Middle frontal gyrus (tissue), 1 donor: ENCODE data around the gene FBXL20.
"Not testable (repeated sequence)": the region's sequence is repeated elsewhere in the genome, so short reads cannot be mapped to it uniquely, and the experiment has no call there.

ENCODE experiments used
- DNase-seq: peaks from one replicate; pipeline ENCODE4 v3.0.0-alpha.2; 2015; ENCODE audit warnings: low spot score; ENCODE audit errors: extremely low spot score

FBXL20 gene

DNA sequence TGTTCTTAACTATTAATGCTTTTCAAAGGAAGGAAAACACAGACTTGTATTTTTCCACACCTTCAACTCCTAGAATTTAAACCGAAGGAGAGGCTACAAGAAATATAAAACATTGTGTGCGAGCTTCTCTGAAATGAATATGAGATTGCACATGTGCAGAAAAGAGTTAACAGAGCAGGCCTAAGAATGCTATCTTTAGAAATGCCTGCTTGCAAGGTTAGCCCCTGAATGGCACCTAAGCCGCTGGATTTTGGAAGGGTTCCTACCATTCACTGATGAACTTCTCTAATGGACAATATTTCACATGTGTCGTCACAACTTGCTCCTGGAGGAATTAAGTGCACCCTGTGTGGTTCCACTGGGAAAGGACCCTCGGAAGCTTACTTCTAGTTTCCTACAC lies 69.3 kb downstream of the FBXL20 start:
- DNase-seq: no peak

DNA sequence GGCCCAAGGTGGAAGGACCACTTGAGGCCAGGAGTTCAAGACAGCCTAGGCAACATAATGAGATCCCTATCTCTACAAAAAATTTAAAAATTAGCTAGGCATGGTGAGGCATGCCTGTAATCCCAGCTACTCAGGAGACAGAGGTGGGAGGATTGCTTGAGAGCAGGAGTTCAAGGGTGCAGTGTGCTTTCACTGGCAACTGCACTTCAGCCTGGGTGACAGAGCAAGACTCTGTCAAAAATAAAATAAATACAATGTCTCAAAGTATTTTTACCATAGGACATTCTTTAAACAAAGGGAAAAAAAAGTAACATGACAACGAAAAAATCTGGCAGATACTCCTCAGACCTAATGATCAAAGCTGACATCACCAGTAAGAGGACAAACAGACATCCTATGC lies 72.6 kb downstream of the FBXL20 start:
- no peak for DNase-seq

GRCh38 chr17:39327109-39327508 lies 74.3 kb downstream of the FBXL20 start:
- DNase-seq: no peak

DNA sequence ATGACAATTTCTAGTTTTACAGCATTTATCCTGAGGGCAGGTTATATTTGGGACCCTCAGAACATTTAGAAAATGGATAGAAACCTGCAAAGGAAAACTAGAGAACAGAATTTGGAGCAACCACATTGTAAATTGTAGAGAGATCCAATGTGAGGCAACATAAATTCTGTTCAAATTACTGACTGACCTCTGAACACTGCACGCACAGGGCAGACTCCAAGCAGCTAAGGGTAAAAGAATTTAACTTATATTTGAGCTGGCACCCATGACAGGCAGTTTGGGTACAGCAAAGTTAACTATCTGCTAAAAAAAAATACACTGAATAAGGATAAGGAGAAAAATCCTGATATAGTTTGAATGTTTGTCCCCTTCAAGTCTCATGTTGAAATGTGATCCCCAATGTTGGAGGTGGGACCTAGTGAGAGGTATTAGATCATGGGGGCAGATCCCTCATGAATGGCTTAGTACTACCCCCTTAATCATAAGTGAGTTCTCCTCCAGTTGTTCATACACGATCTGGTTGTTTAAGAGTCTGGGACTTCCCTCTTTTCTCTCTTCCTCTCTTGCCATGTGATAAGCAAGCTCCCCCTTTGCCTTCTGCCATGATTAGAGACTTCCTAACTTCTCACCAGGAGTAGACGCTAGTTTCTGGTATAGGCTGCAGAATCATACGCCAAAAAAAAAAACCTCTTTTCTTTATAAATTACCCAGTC lies 75.7 kb downstream of the FBXL20 start:
- DNase-seq: no peak

DNA sequence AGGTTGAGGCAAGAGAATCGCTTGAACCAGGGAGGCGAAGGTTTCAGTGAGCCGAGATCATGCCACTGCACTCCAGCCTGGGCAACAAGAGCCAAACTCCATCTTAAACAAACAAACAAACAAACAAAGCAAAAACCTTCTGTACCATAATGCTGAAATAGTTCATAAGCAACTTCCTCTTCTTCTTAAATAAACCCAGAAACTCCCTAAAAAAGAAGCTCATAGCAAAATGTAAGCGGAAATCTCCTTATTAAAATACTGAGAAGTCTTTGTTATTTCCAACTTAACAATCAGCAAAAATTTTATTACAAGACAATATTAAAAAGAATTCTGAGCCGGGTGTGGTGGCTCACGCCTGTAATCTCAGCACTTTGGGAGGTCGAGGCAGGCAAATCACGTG lies 82.8 kb downstream of the FBXL20 start:
- DNase-seq: no peak

GRCh38 chr17:39306509-39307212 lies 94.8 kb downstream of the FBXL20 start:
- DNase-seq: no peak

- no peak for DNase-seq
These were observed 95.4 kb downstream of the FBXL20 start for GRCh38 chr17:39305978-39306377.

DNA sequence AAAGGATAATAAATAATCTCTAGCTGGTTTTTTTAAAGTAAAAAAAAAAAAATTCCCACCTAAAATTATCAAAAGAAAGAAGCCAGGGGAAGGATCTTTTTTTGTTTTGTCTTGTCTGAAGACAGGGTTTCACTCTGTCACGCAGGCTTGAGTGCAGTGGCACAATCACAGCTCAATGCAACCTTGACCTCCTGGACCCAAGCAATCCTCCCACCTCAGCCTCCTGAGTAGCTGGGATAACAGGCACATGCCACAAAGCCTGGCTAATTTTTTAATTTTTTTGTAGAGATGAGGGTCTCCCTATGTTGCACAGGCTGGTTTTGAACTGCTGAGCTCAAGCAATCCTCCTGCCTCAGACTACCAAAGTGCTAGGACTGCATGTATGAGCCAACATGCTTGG lies 97.2 kb downstream of the FBXL20 start:
- DNase-seq: no peak

GRCh38 chr17:39294060-39294459 lies 107.4 kb downstream of the FBXL20 start:
- DNase-seq: no peak

DNA sequence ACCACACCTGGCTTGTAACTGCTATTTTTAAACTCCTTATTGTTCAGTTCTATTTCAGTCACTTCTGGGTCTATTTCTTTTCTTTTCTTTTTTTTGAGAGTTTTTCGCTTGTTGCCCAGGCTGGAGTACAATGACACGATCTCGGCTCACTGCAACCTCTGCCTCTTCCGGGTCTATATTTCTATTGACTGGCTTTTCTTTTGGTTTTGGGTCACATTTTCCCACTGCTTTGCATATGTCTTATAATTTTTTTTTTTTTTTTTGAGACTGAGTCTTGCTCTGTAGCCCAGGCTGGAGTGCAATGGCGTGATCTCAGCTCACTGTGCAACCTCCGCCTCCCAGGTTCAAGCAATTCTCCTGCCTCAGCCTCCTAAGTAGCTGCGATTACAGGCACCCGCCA lies 108.9 kb downstream of the FBXL20 start:
- not testable (repeated sequence) for DNase-seq

DNA sequence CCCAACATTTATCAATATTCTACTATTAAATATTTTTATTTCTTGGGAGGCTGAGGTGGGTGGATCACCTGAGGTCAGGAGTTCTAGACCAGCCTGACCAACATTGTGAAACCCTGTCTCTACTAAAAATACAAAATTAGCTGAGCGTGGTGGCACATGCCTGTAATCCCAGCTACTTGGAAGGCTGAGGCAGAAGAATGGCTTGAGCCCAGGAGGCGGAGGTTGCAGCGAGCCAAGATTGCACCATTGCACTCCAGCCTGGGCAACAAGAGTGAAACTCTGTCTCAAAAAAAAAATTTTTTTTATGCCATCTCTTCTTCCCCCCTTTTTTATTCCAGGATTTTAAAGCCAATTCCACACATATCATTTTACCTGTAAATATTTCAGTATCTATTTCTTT lies 114.9 kb downstream of the FBXL20 start:
- not testable (repeated sequence) for DNase-seq

DNA sequence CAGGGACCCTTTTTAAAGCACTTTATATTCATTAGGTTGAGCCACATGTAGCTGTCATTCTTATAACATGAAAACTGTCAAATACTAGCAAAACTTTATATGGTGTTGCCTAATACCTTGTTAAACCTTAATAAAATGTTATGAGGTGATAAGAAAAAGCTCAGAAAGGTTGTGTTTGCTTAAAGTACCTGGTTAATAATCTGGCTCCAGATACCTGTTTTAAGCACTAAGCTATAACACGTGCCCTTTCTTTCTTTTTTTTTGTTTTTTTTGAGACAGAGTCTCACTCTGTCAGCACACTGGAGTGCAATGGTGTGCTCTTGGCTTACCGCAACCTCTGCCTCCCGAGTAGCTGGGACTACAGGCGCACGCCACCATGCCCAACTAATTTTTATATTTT lies 116.7 kb downstream of the FBXL20 start:
- DNase-seq: no peak

DNA sequence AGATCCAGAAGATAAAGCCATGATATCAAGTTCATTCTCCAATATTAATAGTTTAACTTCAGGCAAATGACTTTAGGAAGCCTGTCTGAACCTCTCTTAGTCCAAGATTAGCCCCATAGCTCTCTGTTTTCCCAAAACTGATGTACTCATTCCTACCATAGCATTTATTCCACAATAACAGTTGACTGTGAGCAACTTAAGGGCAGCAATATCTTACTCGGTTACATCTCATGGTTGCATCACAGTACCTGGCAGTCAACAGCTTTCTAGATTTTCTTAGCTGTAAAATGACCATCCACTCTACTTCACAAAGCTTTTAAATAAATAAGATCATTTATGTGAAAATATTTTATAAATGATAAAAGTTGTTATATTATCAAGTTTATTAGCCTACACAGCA lies 117.5 kb downstream of the FBXL20 start:
- DNase-seq: no peak

GRCh38 chr17:39283098-39283497 lies 118.3 kb downstream of the FBXL20 start:
- DNase-seq: no peak

- no peak for DNase-seq
These were observed 119.6 kb downstream of the FBXL20 start for GRCh38 chr17:39281806-39282205.

DNA sequence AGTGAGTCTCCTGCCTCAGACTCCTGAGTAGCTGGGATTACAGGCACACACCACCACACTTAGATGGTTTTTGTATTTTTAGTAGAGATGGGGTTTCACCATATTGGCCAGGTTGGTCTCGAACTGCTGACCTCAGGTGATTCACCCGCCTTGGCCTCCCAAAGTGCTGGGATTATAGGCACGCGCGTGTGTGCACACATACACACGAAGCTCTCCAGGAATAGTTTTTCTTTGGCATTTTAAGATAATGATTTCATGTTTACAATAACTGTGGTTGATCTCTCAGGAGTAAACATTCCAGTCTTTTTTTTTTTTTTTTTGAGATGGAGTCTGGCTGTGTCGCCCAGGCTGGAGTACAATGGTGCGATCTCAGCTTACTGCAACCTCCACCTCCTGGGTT lies 123.2 kb downstream of the FBXL20 start:
- not testable (repeated sequence) for DNase-seq

- DNase-seq: no peak
These were observed 124.3 kb downstream of the FBXL20 start for GRCh38 chr17:39277110-39277509.

DNA sequence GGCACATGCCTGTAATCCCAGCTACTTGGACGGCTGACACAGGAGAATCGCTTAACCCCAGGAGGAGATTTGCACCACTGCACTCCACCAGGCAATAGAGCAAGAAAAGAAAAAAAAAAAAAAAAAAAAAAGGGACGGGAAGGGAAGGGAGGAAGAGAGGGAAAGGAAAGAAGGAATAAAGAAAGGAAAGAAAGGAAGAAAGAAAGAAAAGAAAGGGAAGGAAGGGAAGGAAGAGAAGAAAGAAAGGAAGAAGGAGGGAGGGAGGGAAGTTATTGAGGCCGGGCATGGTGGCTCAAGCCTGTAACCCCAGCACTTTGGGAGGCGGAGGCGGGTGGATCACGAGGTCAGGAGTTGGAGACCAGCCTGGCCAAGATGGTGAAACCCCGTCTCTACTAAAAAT lies 125.3 kb downstream of the FBXL20 start:
- no peak for DNase-seq

- no peak for DNase-seq
These were observed 129.9 kb downstream of the FBXL20 start for GRCh38 chr17:39271546-39271945.

- peak; percentile 6 for DNase-seq
These were observed 130.5 kb downstream of the FBXL20 start for GRCh38 chr17:39270923-39271322.

DNA sequence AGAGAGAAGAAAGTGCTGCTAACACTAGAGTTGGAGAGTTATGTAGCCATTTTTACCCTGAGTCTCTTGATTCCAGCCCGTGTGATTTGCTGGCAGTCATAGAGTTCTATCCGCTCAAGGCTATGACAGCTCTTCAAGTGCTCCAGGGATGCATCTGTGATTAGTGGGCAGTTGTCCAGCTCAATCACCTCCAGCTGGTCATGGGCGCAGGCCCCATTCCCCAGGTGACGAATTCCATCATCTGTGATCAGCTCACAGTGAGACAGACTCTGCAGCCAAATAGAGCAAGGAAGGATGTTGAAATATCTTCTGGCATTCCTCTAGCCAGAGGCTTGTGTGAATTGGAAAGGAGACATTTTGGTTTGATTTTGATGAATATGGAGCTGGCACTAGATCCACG lies 137.3 kb downstream of the FBXL20 start:
- no peak for DNase-seq

- no peak for DNase-seq
These were observed 140.1 kb downstream of the FBXL20 start for GRCh38 chr17:39261286-39261685.

- DNase-seq: no peak
These were observed 148.5 kb downstream of the FBXL20 start for GRCh38 chr17:39252788-39253460.
